ENCODE results near the gene COX6A2. TPM values are rescaled to one million over a fixed set of nuclear protein-coding genes. Genes with fewer than 3 reads are reported as not detected.

The COX6A2 gene
- polyA plus RNA-seq, 4 donors, result 0.60 to 24.3 (median 13.0) TPM

DNA sequence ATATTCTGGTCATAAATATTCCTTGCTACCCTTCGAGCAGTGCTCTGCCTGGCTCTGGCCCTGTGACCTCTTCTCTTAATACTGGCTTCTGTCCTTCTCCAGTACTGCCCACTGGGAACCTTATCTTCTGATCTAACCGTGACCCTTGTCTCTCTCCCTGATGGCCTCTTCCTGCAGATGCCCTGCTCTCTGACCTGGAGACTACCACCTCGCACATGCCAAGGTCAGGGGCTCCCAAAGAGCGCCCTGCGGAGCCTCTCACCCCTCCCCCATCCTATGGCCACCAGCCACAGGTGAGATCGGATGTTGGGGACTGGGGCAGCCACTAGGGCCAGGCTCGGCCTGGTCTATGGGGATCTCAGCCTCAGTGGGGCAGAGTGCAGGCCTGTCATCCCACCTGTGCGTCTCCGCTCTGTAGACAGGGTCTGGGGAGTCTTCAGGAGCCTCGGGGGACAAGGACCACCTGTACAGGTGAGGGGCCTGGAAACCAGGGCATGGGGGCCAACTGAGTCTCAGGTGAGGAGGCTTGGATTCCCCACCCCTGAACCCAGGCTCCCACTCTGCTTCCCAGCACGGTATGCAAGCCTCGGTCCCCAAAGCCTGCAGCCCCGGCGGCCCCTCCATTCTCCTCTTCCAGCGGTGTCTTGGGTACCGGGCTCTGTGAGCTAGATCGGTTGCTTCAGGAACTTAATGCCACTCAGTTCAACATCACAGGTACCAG lies 45.3 kb upstream of the COX6A2 start:
- H3K27ac ChIP-seq (ENCODE audit: low read depth in 1 of 3, low read length in 2 of 3), result peak overlapping the region in 1 of 3 donors; percentile 92
- no peak for FAIRE-seq
- H3K4me3 ChIP-seq (ENCODE audit: low read depth in 1 of 3, low read length in 3 of 3), result no peak overlapping the region
- H3K36me3 ChIP-seq (ENCODE audit: control insufficient read depth in 3 of 3, insufficient read depth in 2 of 3, low read depth in 1 of 3, low read length in 3 of 3), result peaks cover 0 to 12% (median 0%) of the 10 kb centered on the region in 3 donors
- H3K4me1 ChIP-seq (ENCODE audit: control insufficient read depth in 3 of 3, insufficient read depth in 2 of 3, low read depth in 1 of 3, low read length in 2 of 3), result peaks cover 2 to 21% (median 7%) of the 10 kb centered on the region in 3 donors
- DNase-seq, result no peak
- WGBS, 3 donors, result 82 to 87% (median 84%) methylated on average over 17 of the region's 17 CpGs
- H3K9me3 ChIP-seq (ENCODE audit: control insufficient read depth in 2 of 2, insufficient read depth in 1 of 2, low read depth in 1 of 2, low read length in 1 of 2), result peaks cover 0 to 5% of the 10 kb centered on the region in 2 donors
- no peaks in the 10 kb centered on the region for H3K27me3 ChIP-seq (ENCODE audit: control insufficient read depth in 3 of 3, insufficient read depth in 3 of 3, low read length in 3 of 3)

DNA sequence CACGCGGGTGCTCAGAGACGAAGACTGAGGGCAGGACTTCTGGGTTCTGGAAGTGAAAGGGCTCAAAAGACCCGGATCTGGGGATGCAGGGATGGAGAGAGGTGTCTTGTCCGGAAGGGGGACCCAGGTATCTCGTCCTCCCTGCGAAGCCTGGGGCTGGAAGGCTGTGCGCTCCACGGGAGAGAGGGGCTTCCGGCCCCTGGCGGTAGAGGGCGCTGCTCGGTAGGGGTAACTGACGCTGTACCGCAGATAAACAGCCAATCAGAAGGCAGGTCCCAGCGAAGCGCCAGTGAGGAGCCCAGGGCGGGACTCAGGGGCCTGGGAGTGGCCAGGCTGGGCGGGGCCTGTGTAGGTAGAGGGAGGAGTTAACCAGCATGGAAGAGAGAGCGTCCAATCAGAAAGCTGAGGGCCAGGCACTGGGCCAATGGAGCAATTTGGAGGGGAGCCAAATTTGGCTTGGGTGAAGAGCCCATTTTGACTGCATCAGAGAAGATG lies 44.6 kb upstream of the COX6A2 start:
- H3K9me3 ChIP-seq (ENCODE audit: control insufficient read depth in 2 of 2, insufficient read depth in 1 of 2, low read depth in 1 of 2, low read length in 1 of 2), result peaks cover 0 to 5% of the 10 kb centered on the region in 2 donors
- FAIRE-seq (no peak), DNase-seq (peak; percentile 74 to 77)
- H3K27me3 ChIP-seq (ENCODE audit: control insufficient read depth in 3 of 3, insufficient read depth in 3 of 3, low read length in 3 of 3), result no peaks in the 10 kb centered on the region
- peak overlapping the region in 1 of 3 donors; percentile 62 for H3K4me3 ChIP-seq (ENCODE audit: low read depth in 1 of 3, low read length in 3 of 3)
- peaks cover 0 to 9% (median 0%) of the 10 kb centered on the region in 3 donors for H3K36me3 ChIP-seq (ENCODE audit: control insufficient read depth in 3 of 3, insufficient read depth in 2 of 3, low read depth in 1 of 3, low read length in 3 of 3)
- peaks cover 2 to 15% (median 4%) of the 10 kb centered on the region in 3 donors for H3K4me1 ChIP-seq (ENCODE audit: control insufficient read depth in 3 of 3, insufficient read depth in 2 of 3, low read depth in 1 of 3, low read length in 2 of 3)
- peak overlapping the region in 2 of 3 donors; percentile 86 to 92 for H3K27ac ChIP-seq (ENCODE audit: low read depth in 1 of 3, low read length in 2 of 3)
- 33 to 49% (median 46%) methylated on average over 20 of the region's 20 CpGs for WGBS, 3 donors

DNA sequence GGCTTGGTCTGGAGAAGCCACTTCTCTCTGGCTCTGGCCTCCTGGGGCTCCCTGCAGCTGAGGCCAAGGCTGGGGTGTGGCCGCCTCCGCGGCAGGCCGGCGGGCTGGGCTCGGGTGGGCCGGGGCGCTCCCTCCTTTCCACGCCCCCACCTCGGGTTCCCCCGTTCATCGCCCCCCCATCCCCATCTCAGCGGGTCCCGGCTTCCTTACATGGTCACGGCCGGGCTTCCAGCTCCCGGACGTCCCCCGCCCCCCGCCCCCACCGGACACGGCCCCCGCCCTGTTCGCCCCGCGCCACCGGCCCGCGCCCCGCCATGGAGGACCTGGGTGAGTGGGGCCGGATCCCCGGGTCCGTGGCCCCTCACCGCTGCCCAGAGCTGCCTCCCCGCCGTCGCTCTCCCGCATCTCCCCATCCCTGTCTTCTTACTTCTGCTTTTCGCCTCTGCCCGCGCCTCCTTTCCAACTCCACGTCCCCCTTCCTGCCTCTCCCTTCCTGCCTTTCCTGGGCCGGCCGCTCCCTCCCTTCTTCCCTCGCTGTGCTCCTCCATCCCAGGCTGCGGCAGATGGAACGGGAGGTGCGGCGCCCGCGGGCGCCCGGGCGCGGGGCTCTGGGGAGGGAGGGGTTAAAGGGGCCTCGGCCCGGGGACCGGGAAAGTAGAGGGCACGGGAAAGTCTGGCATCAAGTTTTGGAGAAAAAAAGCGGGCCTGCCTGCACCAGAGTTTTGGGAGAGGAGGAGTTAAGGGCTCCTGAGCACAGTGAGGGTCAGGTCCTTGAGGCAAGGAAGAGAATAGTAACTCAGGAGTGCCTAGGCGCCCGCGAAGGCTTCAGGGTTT lies 43.9 kb upstream of the COX6A2 start, which contains the start of gene TGFB1I1:
Gene TGFB1I1 (plus strand): TSS at position 278 of the 834 bp plus-strand sequence. CDS start 37 bp downstream, at position 315.
- Histone ChIP-seq H3K27ac (ENCODE audit: low read depth in 1 of 3, low read length in 2 of 3) (peak within 1 kb of the TSS in 2 of 3 donors; percentile 86 to 92), H3K27me3 (ENCODE audit: control insufficient read depth in 3 of 3, insufficient read depth in 3 of 3, low read length in 3 of 3) (no peaks in the 10 kb centered on the region), H3K4me3 (ENCODE audit: low read depth in 1 of 3, low read length in 3 of 3) (peak within 1 kb of the TSS; percentile 33 to 68 (median 62)), H3K9me3 (ENCODE audit: control insufficient read depth in 2 of 2, insufficient read depth in 1 of 2, low read depth in 1 of 2, low read length in 1 of 2) (peaks cover 0 to 5% of the 10 kb centered on the region in 2 donors), H3K4me1 (ENCODE audit: control insufficient read depth in 3 of 3, insufficient read depth in 2 of 3, low read depth in 1 of 3, low read length in 2 of 3) (peaks cover 2 to 13% (median 4%) of the 10 kb centered on the region in 3 donors), H3K36me3 (ENCODE audit: control insufficient read depth in 3 of 3, insufficient read depth in 2 of 3, low read depth in 1 of 3, low read length in 3 of 3) (peaks cover 0 to 11% (median 0%) of the 10 kb centered on the region in 3 donors)
- DNase-seq, result peak in 1 of 2 donors; percentile 60
- no peak for FAIRE-seq
- WGBS, 3 donors, result 1 to 6% (median 2%) methylated on average over 39 to 63 of the region's 63 CpGs

DNA sequence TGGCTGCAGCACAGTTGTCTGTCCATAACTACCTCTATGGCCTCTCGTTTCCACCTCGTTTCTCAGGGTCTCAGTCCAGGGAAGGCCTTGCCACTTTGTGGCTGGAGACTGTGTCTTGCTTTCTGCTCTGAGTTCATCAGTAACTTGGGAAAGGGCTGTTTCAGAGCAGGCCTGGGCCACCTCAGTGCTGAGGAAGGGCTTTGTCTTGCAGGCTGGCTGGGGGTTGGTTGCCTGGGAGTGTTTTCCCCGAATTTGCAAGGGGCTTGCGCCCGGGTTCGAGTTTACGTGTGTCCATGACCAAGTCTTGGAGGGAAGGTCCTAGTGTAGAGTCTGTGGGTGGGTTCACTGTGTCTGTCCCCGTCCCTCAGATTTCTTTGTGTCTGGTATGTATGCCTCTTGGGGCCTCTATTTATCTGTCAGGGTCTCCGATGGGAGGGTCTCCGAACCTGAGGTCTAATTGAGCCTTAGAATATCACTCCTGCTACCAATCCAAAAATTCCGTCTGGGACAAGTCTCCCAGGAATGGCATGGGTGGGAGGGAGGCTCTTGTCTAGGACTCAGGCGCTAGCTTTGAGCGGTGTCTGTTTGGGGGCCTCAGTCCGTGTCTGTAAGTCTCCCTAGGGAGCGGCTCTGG lies 43.2 kb upstream of the COX6A2 start:
- DNase-seq, result no peak
- Histone ChIP-seq H3K27ac (ENCODE audit: low read depth in 1 of 3, low read length in 2 of 3) (peak overlapping the region in 2 of 3 donors; percentile 75 to 77), H3K4me1 (ENCODE audit: control insufficient read depth in 3 of 3, insufficient read depth in 2 of 3, low read depth in 1 of 3, low read length in 2 of 3) (peaks cover 2 to 13% (median 4%) of the 10 kb centered on the region in 3 donors), H3K9me3 (ENCODE audit: control insufficient read depth in 2 of 2, insufficient read depth in 1 of 2, low read depth in 1 of 2, low read length in 1 of 2) (peaks cover 0 to 5% of the 10 kb centered on the region in 2 donors), H3K4me3 (ENCODE audit: low read depth in 1 of 3, low read length in 3 of 3) (peak overlapping the region in 2 of 3 donors; percentile 62 to 68), H3K27me3 (ENCODE audit: control insufficient read depth in 3 of 3, insufficient read depth in 3 of 3, low read length in 3 of 3) (no peaks in the 10 kb centered on the region), H3K36me3 (ENCODE audit: control insufficient read depth in 3 of 3, insufficient read depth in 2 of 3, low read depth in 1 of 3, low read length in 3 of 3) (peaks cover 0 to 18% (median 0%) of the 10 kb centered on the region in 3 donors)
- 45 to 54% (median 52%) methylated on average over 15 of the region's 15 CpGs for WGBS, 3 donors
- FAIRE-seq, result no peak

DNA sequence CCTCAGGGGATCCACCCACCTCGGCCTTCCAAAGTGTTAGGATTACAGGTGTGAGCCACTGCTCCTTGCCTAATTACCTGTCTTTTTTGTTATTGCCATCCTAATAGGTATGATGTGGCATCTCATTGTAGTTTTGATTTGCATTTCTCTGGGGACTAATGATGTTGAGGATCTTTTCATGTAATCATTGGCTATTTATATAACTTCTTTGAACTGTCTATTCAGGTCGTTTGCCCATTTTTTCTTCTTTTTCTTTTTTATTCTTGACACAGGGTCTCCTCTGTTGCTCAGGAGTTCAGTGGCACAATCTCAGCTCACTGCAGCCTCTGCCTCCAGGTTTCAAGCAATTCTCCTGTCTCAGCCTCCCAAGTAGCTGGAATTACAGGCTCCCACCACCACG lies 42.5 kb upstream of the COX6A2 start:
- H3K4me1 ChIP-seq (ENCODE audit: control insufficient read depth in 3 of 3, insufficient read depth in 2 of 3, low read depth in 1 of 3, low read length in 2 of 3), result peaks cover 1 to 10% (median 2%) of the 10 kb centered on the region in 3 donors
- peaks cover 0 to 5% of the 10 kb centered on the region in 2 donors for H3K9me3 ChIP-seq (ENCODE audit: control insufficient read depth in 2 of 2, insufficient read depth in 1 of 2, low read depth in 1 of 2, low read length in 1 of 2)
- DNase-seq (no peak), FAIRE-seq (no peak)
- peak overlapping the region in 1 of 3 donors; percentile 75 for H3K27ac ChIP-seq (ENCODE audit: low read depth in 1 of 3, low read length in 2 of 3)
- no peaks in the 10 kb centered on the region for H3K27me3 ChIP-seq (ENCODE audit: control insufficient read depth in 3 of 3, insufficient read depth in 3 of 3, low read length in 3 of 3)
- H3K36me3 ChIP-seq (ENCODE audit: control insufficient read depth in 3 of 3, insufficient read depth in 2 of 3, low read depth in 1 of 3, low read length in 3 of 3), result peaks cover 0 to 25% (median 0%) of the 10 kb centered on the region in 3 donors
- no peak overlapping the region for H3K4me3 ChIP-seq (ENCODE audit: low read depth in 1 of 3, low read length in 3 of 3)
- 64 to 78% (median 71%) methylated on average over 3 of the region's 3 CpGs for WGBS, 3 donors

DNA sequence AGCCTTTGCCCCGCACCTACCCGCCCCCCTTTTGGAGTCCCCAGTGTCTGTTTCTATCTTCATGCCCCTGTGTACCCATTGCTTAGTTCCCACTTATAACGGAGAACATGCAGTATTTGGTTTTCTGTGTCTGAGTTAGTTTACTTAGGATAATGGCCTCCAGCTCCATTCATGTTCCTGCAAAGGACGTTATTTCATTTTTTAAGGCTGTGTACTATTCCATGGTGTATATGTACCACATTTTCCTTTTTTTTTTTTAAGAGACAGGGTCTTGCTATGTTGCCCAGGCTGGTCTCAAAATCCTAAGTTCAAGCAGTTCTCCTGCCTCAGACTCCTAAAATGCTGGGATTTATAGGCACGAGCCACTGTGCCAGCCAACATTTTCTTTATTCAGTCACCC lies 39.7 kb upstream of the COX6A2 start:
- peaks cover 2 to 7% (median 4%) of the 10 kb centered on the region in 3 donors for H3K4me1 ChIP-seq (ENCODE audit: control insufficient read depth in 3 of 3, insufficient read depth in 2 of 3, low read depth in 1 of 3, low read length in 2 of 3)
- peaks cover 0 to 40% (median 3%) of the 10 kb centered on the region in 3 donors for H3K36me3 ChIP-seq (ENCODE audit: control insufficient read depth in 3 of 3, insufficient read depth in 2 of 3, low read depth in 1 of 3, low read length in 3 of 3)
- no peak overlapping the region for H3K4me3 ChIP-seq (ENCODE audit: low read depth in 1 of 3, low read length in 3 of 3)
- no peak for DNase-seq
- 85 to 94% (median 86%) methylated on average over 5 of the region's 5 CpGs for WGBS, 3 donors
- H3K9me3 ChIP-seq (ENCODE audit: control insufficient read depth in 2 of 2, insufficient read depth in 1 of 2, low read depth in 1 of 2, low read length in 1 of 2), result peaks cover 0 to 4% of the 10 kb centered on the region in 2 donors
- FAIRE-seq, result no peak
- H3K27ac ChIP-seq (ENCODE audit: low read depth in 1 of 3, low read length in 2 of 3), result no peak overlapping the region
- no peaks in the 10 kb centered on the region for H3K27me3 ChIP-seq (ENCODE audit: control insufficient read depth in 3 of 3, insufficient read depth in 3 of 3, low read length in 3 of 3)

DNA sequence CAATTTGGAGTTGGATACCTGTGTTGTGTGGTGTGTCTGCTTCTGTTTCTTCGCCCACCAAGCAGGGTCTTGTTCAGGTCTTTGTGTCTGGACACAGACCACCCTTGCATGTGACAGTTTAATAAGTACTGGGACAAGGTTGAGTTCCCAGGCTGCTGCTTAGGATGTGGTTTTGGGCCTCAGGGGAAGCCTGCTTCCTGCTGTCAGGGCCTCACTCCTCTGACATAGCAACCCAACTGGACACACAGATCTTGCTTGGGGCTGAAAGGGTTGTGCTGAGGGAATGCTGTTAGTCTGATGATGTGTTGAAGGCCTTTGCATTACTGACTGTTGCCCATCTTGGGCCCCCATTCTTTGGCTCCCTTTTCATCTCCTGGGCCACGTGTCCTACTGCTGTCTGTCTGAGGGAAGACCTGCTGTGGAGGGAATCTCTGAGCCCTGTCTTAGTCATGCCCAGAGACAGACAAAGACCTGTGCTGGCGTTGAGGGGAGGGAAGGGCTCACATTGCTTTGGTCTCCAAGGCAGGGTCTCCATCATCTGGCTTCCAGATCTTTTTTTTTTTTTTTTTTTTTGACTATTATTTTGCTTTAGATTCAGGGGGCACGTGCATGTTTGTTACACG lies 39.1 kb upstream of the COX6A2 start:
- FAIRE-seq (no peak), DNase-seq (no peak)

More for the DNA sequence above, 39.1 kb upstream of the COX6A2 start:
- H3K27me3 ChIP-seq (ENCODE audit: control insufficient read depth in 3 of 3, insufficient read depth in 3 of 3, low read length in 3 of 3), result no peaks in the 10 kb centered on the region
- peaks cover 2 to 7% (median 4%) of the 10 kb centered on the region in 3 donors for H3K4me1 ChIP-seq (ENCODE audit: control insufficient read depth in 3 of 3, insufficient read depth in 2 of 3, low read depth in 1 of 3, low read length in 2 of 3)
- no peak overlapping the region for H3K4me3 ChIP-seq (ENCODE audit: low read depth in 1 of 3, low read length in 3 of 3)
- H3K27ac ChIP-seq (ENCODE audit: low read depth in 1 of 3, low read length in 2 of 3), result no peak overlapping the region
- WGBS, 3 donors, result 82 to 90% (median 84%) methylated on average over 5 of the region's 5 CpGs
- H3K36me3 ChIP-seq (ENCODE audit: control insufficient read depth in 3 of 3, insufficient read depth in 2 of 3, low read depth in 1 of 3, low read length in 3 of 3), result peaks cover 0 to 46% (median 3%) of the 10 kb centered on the region in 3 donors
- no peaks in the 10 kb centered on the region for H3K9me3 ChIP-seq (ENCODE audit: control insufficient read depth in 2 of 2, insufficient read depth in 1 of 2, low read depth in 1 of 2, low read length in 1 of 2)

Measured in small intestine (tissue), 7 donors.